Hematopoietic multipotent progenitor cell treated with erythropoietin and hydrocortisone succinate and interleukin-3 and kit ligand, for 17 days (in vitro differentiated cells): Measurements from ENCODE around the gene PRKCE.

Source experiments
- DNase-seq: peaks from one replicate; pipeline ENCODE4 v3.0.0-alpha.2; 2015; ENCODE audit warnings: low spot score

PRKCE gene

DNA sequence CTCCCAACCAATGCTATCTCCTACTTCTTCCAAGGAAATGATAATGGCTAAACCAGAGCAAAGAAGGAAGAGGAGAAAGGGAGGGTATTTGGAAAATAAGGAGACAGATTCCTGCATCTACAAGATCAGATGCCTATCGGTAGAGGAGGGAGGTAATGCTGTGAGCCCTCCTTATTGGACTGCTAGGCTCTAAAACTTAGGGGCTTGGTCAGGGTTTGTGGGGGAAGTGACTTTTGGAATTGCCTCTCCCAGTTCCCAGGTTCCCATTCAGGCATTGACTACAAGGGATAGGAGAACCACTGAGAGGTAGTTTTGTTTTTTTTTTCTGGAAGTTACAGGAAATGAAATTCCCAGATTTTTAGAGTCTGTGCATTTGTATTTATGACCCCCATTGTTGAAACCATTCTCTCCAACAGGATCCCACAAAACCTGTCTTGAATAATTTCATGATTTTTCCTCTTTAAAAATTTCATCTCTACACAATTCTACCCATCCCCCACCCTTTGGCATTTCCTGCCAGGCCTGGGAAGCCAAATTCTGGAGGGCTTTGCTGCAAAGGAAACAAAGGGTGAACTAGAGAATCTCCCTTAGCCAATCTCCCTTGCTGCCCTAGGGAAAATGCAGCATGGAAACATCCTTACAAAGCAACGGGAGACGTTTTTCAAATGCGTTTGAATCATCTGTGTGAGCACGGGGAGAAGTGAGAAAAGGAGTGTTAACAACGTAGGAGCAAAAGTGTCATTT is 363.6 kb downstream of the PRKCE start:
- no peak for DNase-seq

GRCh38 chr2:46015671-46016070 is 364.2 kb downstream of the PRKCE start:
- no peak for DNase-seq

GRCh38 chr2:46016091-46016490 is 364.6 kb downstream of the PRKCE start:
- DNase-seq = no peak

- DNase-seq = no peak
These were observed 367.5 kb downstream of the PRKCE start for GRCh38 chr2:46018773-46019591.

- no peak for DNase-seq
These were observed 368.9 kb downstream of the PRKCE start for GRCh38 chr2:46020416-46020815.

DNA sequence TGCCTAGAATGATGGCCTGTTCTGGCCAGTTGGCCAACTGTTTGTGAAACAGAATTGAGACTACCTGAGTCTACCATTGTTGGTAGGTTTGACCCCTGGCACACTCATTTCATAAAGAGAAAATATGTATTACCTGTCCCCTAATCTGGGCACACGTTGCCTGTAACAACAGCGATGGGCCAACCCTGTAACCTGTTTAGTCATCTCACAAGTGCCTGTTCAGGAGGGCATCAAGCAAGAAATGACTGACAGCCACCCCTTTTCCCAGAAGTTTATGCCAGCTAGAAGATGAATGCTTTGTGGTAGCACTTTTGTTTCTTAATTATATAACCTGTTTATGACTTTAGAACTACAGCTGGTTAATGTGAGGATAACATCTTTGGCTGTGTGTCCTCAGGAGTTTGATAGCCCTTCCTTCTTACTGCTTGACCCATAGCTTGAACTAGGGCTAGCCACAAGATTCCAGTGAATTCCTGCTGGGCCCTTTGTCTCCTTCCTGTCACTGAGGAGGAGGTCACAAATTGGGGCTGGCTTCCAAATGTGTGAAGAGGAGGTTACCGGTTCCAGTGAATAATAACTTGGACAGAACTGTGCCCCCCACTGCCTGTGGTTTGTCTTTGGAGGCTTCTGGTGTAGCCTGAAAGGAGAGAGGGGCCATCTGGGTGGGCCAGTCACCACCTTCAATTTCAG is 371.8 kb downstream of the PRKCE start:
- DNase-seq = no peak

DNA sequence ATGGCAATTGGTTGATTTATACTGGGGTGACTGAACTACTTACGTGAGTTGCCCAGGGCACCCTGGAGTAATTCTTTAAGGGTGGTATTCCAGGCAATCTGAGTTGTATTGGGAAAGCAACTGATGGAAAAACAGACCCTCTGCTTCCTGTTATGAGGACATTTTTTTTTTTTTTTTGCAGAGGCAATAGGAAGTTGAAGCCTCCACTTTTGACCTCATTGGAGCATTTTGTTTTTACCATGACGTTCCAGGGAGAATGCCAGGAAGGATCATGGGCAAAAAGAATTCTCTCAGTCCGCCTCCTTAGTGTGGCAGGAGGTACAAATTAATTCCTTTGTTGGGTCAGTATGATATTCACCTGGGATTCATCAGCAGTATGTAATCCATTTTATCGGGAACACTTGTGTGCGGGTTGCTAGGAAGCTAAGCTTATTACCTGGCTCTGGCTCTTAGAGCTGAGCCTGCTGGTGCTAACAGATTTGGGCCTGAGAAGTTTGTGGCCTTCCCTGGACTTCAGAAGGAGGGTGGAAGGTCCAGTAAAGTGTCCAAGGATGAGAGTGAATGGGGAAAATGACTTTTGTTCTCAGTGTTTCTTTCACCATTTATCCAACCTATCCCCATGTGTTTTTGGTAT is 372.8 kb downstream of the PRKCE start:
- DNase-seq = no peak

GRCh38 chr2:46025081-46025480 is 373.6 kb downstream of the PRKCE start:
- no peak for DNase-seq

- DNase-seq = no peak
These were observed 374.2 kb downstream of the PRKCE start for GRCh38 chr2:46025676-46026075.

DNA sequence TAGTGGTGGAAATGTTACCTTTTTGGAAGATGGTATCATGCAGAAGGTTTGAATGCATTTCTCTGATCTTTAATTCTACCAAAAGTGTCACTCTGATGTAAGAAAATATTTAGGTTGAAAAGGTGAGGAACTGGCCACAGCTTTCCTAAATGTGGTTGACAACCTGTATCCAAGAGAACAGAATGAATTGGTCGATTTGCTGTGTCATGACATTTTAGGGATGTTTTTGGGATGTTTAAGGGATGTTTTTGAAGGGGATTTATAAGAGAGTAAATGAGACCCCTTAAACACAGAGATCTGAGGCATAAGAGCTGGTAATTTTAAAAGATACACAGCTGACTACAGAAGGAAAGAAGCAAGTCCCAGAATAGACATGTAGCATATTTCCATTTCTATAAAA is 375.0 kb downstream of the PRKCE start:
- DNase-seq = no peak

DNA sequence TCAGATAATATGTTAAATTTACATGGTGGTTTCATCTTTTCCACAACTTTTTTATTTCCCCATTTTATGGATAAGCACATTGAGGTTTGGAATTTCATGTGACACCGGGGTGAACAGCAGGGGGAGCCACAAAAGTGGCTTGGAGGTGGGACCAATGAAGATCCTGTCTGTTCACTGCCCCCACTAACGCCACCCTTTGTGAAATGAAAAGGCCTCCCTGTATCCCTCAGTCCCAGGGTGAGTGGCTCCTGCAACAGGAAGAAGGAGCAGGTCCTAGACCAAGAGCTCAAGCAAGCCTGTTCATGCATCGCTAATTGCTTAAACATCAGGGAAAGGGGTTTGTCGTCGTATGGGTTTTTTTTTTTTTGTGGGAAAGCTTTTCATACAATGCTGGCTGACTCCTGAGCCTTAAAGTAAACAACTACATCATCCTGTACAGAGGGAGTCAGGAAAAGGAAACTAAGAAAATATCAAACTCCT is 377.9 kb downstream of the PRKCE start:
- no peak for DNase-seq

DNA sequence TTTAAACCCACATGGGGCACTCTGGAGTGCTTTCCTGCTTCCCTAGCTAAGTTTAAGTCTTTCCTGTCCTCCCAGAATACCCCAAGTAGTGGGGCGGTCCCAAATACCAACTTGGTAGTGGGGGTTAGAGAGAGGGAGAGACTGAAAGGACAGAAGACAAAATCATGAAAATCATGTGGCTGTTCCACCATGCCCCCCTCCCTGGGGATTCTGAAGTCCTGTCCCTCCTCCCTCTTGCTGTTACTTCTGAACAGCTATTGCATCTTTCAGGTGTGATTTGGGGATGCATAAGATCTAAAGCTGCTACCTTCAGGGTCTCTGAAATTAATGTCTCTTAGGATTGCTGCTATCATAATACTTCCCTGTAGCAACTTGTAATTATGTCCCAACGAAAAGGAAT is 378.9 kb downstream of the PRKCE start:
- DNase-seq = no peak

DNA sequence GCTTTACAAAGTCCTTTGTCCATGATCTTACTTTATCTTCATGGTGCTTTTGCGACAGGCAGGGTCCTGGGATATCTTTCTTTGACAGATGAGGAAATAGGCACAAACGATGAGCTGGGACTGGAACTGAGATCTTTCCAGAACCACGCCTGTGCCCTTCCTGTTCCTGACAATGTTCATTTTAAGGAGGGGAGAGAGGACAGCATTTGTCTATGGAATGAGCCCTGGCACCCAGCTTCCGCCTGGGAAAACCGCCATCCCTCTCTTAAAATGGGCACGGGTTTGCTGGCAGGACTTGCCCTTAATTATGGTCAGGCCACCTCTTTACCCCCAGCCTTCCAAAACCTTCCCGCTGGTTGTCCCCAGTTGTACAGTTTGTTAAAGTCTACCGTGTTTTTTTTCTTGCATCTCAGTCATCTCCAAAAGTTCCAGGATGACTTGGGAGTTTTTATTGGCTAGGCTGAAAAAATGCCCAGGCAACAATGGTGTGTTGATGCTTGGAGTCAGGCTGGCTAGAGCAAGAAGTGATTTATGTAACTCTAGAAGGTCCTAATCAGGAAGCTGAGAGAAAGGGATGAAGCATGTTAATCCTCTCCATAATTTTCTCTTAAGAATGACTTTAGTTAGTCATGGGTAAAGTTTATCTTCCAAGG is 380.8 kb downstream of the PRKCE start:
- no peak for DNase-seq

GRCh38 chr2:46032996-46033395 is 381.5 kb downstream of the PRKCE start:
- no peak for DNase-seq

- no peak for DNase-seq
These were observed 383.1 kb downstream of the PRKCE start for GRCh38 chr2:46034535-46034934.

DNA sequence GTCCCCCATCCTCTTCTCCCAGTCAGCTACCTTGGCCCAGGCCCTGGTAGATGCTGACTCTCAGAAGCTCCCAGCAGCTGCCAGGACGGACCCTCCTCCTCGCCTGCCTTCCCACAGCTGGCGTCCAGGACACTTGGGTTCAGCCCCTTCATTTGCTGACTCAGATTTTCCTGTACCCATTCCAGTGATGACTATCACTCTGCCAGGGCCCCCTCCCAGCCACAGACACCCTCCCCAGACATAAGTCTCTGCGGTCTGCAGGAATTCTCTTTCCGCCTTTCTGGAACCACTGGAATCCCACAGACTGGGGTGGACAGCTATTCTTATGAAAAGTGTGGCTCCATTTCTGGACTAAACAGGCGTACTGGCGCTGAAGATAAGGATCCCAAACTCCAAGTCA is 385.5 kb downstream of the PRKCE start:
- DNase-seq = no peak

DNA sequence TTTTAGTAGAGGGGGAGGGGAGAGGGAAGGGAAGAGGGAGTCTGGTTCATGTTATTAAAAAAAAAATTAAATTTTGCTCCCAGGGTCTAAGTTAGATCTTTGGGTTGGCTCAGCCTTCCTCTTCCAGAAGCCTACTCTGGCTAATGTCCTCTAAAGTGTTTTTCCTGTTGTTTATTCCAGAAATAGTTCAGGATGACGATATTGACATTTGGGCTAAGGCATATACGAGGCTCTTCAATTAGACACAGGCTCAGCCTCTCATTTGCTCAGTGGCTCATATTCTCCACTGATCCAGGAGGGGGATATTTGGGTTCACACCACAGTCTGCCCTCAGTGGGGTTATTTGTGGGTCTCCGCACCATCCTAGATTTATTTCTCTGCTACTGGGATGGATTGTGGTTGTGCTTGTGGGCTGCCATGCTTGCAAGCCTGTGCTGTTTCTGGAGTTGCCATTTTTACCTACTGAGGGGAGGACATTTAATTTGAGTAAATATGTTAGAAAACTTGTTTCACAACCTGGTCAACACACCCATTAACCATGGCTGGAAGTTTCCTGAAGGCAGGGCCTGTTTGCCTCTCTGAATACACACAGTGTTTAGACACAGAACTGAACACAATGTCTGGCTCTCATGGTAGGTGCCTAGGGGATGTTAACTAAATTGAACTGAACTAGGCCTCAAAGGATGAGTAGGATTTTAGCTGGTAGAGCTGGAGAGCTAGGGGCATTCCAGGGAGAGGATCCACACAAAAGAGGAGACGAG is 388.2 kb downstream of the PRKCE start:
- DNase-seq = no peak

DNA sequence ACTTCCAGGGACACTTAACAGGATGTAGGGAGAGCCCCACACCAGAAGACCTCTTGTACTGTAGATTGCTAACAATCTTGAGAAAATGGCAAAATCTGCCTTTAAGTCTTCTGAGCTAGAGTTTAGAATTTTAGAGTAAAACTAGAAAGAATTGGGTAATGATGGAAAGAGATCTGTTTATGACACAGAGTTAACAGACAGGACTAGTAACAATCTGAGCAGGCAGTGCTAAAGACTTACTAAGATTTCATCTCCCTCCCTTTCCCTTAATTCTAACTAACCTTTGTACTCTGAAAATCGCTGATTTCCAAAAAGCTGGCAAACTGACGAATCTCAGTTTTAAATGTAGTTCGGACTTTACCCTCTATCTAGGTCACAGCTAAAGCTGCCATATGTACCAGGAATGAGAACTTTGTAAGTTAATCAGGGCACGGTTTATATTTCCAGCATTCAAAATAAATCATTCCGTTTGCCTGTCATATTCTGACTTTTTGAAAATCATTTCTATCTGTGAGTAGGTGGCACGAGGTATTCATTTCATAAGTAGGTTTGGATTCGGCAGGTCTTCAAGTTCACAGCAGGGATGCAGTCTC is 389.2 kb downstream of the PRKCE start:
- no peak for DNase-seq

DNA sequence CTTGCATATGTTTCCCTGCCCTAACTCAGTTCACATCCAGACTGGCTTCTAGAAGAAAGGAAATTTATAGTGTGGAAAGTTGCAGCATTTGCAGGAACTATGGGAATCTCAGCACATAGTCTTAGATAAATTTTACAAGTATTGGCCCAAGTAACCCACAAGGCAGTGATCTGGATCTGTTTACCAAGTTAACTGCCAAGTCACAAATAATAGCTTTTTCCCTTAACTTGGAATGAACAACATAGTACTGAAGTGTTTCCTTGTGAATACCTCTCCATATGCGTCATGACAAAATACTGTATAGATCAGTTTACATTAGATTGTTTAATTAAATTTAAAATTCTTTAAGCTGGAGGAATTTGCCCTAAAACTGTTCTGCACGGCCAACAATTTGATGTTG is 390.0 kb downstream of the PRKCE start:
- DNase-seq = no peak

- no peak for DNase-seq
These were observed 390.7 kb downstream of the PRKCE start for GRCh38 chr2:46042207-46042637.

- no peak for DNase-seq
These were observed 391.2 kb downstream of the PRKCE start for GRCh38 chr2:46042711-46043110.
